Erythroblast (primary cell): Measurements from ENCODE around the gene IL11.

Experiments
- GATA1 ChIP-seq: IDR thresholded peaks from 2 replicates; pipeline ENCODE4 v1.6.1; 2011; ENCODE audit warnings: low read depth, mild to moderate bottlenecking, control low read depth, low read length, moderate library complexity
- POLR2A ChIP-seq: IDR thresholded peaks from 2 replicates; pipeline ENCODE4 v1.6.1; 2011; ENCODE audit warnings: mild to moderate bottlenecking, low read length

DNA sequence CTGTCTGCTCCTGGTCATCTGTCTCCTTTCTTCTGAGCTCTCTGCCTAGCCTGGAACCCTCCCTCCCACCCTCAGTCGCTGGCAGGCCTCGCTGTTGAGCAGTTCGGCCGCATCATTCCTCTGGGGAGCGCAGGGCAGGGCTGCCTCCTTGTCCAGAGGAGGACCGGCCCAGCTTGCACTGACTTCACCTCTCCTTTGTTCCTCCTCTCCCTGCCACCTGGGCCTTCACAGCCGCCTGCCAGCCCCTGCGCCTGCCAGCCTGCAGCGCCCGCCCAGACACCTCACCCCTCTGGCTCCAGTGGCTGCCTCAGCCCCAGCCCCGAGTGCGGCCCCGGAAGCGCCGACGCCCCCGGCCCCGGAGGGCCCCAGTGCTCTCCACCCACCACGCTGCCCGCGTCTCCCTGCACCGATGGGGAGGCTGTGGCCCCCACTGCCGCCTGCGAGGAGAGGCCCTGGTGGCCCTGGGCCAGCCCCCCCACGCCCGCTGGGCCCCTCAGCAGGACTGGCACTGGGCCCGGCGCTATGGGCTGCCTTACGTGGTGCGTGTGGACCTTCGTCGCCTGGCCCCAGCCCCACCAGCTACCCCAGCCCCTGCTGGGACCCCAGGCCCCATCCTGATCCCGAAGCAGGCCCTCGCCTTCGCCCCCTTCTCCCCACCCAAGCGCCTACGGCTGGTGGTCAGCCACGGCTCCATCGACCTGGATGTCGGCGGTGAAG is 23.4 kb downstream of the IL11 start:
- TF ChIP-seq POLR2A (no peak), GATA1 (no peak)
